ENCODE results near the gene PHLDA1. TPM values are rescaled to one million over a fixed set of nuclear protein-coding genes. Genes with fewer than 3 reads are reported as not detected.
A peak's percentile ranks its signal among the peaks of the same experiment; 100 is the strongest.

The PHLDA1 gene
- total RNA-seq, 1 experiment from 2014 or later, result 203 TPM

GRCh38 chr12:75977590-75977951, 54.0 kb downstream of the PHLDA1 start:
- Mint-ChIP-seq H3K4me3 (ENCODE audit: unreplicated experiment) (peak overlapping the region; percentile 19), H3K27ac (ENCODE audit: low read depth, unreplicated experiment) (peak overlapping the region; percentile 81)

DNA sequence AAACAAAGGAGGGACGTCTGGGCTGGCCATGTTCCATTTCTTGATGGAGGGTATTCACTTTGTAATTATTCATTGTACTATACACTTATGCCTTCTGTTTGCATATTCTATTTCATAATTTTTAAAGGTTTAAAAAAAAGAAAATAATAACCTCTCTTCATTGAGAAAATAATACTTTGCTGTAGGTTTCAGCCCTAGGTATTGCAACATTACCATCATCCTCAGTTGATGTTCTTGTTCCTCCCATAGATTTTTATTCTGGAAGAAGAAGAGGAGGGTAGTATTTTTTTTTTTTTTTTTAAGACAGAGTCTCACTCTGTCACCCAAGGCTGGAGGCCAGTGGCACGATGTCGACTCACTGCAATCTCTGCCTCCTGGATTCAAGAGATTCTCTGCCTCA, 54.7 kb downstream of the PHLDA1 start:
- H3K27ac Mint-ChIP-seq (ENCODE audit: low read depth, unreplicated experiment), result peak overlapping the region; percentile 81

More at GRCh38 chr12:75977590-75977951, 54.0 kb downstream of the PHLDA1 start:
- Mint-ChIP-seq H3K9me3 (ENCODE audit: unreplicated experiment) (no peaks in the 10 kb centered on the region), H3K4me1 (ENCODE audit: insufficient read depth, unreplicated experiment) (peaks cover 31% of the 10 kb centered on the region), H3K27me3 (ENCODE audit: insufficient read depth, unreplicated experiment) (no peaks in the 10 kb centered on the region), H3K36me3 (ENCODE audit: insufficient read depth, unreplicated experiment) (no peaks in the 10 kb centered on the region)
- TF ChIP-seq, protein P1, sequence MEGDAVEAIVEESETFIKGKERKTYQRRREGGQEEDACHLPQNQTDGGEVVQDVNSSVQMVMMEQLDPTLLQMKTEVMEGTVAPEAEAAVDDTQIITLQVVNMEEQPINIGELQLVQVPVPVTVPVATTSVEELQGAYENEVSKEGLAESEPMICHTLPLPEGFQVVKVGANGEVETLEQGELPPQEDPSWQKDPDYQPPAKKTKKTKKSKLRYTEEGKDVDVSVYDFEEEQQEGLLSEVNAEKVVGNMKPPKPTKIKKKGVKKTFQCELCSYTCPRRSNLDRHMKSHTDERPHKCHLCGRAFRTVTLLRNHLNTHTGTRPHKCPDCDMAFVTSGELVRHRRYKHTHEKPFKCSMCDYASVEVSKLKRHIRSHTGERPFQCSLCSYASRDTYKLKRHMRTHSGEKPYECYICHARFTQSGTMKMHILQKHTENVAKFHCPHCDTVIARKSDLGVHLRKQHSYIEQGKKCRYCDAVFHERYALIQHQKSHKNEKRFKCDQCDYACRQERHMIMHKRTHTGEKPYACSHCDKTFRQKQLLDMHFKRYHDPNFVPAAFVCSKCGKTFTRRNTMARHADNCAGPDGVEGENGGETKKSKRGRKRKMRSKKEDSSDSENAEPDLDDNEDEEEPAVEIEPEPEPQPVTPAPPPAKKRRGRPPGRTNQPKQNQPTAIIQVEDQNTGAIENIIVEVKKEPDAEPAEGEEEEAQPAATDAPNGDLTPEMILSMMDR (IDR thresholded peaks at IDR 0.05; ENCODE audit: unreplicated experiment), result no peak
- intact Hi-C loops (cut with micrococcal nuclease), result loop anchor here (5.0 kb wide), 1 partner anchor 355 kb away; no protein-coding TSS in a partner anchor
- no TSS peak for BruUV-seq (replicated peaks)
- ChIA-PET POLR2A (interaction anchor here (0.7 to 4.8 kb wide), 11 partner anchors 9 to 352 kb away, joined by 3 to 59 read pairs (median 4); partner anchors contain the start of gene PHLDA1), CTCF (interaction anchor here (0.7 to 0.8 kb wide), 2 partner anchors 213 to 450 kb away, joined by 3 to 4 read pairs; no protein-coding TSS in a partner anchor)
- no peak for DNase-seq (ENCODE audit: unreplicated experiment)

DNA sequence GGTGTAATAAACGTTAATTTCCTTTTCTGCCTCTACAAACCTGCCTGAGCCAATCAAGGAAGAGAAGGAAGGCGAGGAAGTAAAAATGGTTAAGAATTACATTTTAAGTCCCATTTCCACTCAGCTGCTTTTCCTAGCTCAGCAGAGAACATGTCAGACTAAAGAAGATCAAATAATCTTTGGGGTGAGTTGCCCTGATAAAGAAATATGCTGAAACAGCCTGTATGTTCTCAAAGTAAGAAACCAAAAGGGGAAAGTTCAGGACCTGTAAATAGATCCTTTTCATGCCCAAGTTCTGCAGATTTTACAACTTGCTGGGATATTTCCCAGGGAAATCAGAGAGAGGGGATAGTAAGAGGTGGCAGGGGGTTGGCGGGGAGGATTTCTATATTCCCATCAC, 55.5 kb downstream of the PHLDA1 start:
- DNase-seq (ENCODE audit: unreplicated experiment), result no peak
- BruUV-seq (replicated peaks), result no TSS peak
- TF ChIP-seq, protein P1 (IDR thresholded peaks at IDR 0.05; ENCODE audit: unreplicated experiment), result no peak
- POLR2A ChIA-PET, result interaction anchor here (0.7 kb wide), 1 partner anchor 69 kb away, joined by 3 read pairs; no protein-coding TSS in a partner anchor
- Mint-ChIP-seq H3K9me3 (ENCODE audit: unreplicated experiment) (no peaks in the 10 kb centered on the region), H3K4me3 (ENCODE audit: unreplicated experiment) (no peak overlapping the region), H3K36me3 (ENCODE audit: insufficient read depth, unreplicated experiment) (no peaks in the 10 kb centered on the region), H3K4me1 (ENCODE audit: insufficient read depth, unreplicated experiment) (peaks cover 31% of the 10 kb centered on the region), H3K27me3 (ENCODE audit: insufficient read depth, unreplicated experiment) (no peaks in the 10 kb centered on the region), H3K27ac (ENCODE audit: low read depth, unreplicated experiment) (no peak overlapping the region)
- CTCF ChIA-PET, result interaction anchor here (0.6 kb wide), 1 partner anchor 103 kb away, joined by 4 read pairs; no protein-coding TSS in a partner anchor
- intact Hi-C loops (cut with micrococcal nuclease), result loop anchor here (5.0 kb wide), 1 partner anchor 354 kb away; no protein-coding TSS in a partner anchor

More for the DNA sequence above, 54.7 kb downstream of the PHLDA1 start:
- BruUV-seq (replicated peaks), result no TSS peak
- Mint-ChIP-seq H3K9me3 (ENCODE audit: unreplicated experiment) (no peaks in the 10 kb centered on the region), H3K27me3 (ENCODE audit: insufficient read depth, unreplicated experiment) (no peaks in the 10 kb centered on the region), H3K36me3 (ENCODE audit: insufficient read depth, unreplicated experiment) (no peaks in the 10 kb centered on the region), H3K4me1 (ENCODE audit: insufficient read depth, unreplicated experiment) (peaks cover 31% of the 10 kb centered on the region), H3K4me3 (ENCODE audit: unreplicated experiment) (no peak overlapping the region)
- intact Hi-C loops (cut with micrococcal nuclease), result loop anchor here (5.0 kb wide), 1 partner anchor 355 kb away; no protein-coding TSS in a partner anchor
- POLR2A ChIA-PET, result interaction anchor here (1.1 to 4.8 kb wide), 6 partner anchors 8 to 352 kb away, joined by 3 to 59 read pairs (median 8); partner anchors contain the start of gene PHLDA1
- DNase-seq (ENCODE audit: unreplicated experiment), result no peak
- TF ChIP-seq, protein P1 (IDR thresholded peaks at IDR 0.05; ENCODE audit: unreplicated experiment), result no peak
- CTCF ChIA-PET, result no interaction called here

DNA sequence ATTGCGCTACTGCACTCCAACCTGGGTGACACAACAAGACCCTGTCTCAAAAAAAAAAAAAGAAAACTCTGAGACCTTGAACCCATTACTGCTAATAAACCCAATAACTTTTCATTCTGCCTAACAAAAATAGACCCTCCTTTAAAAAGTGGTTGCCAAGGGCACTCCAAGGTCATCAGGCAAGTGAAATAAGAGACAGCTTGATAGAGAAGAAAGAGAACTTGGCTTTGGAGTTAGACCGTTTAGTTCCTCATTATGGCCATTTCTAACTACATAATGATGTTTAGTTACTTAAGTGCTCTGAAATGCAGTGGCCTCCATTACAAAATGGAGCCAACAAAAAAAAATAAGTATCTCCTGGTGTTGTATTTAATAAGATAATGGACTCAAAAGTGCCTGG, 55.9 kb downstream of the PHLDA1 start:
- TF ChIP-seq, protein P1 (IDR thresholded peaks at IDR 0.05; ENCODE audit: unreplicated experiment), result no peak
- no peaks in the 10 kb centered on the region for H3K27me3 Mint-ChIP-seq (ENCODE audit: insufficient read depth, unreplicated experiment)
- no TSS peak for BruUV-seq (replicated peaks)
- ChIA-PET POLR2A (interaction anchor here (0.6 to 0.7 kb wide), 2 partner anchors 45 to 69 kb away, joined by 3 read pairs; no protein-coding TSS in a partner anchor), CTCF (interaction anchor here (0.6 kb wide), 1 partner anchor 102 kb away, joined by 4 read pairs; no protein-coding TSS in a partner anchor)
- H3K9me3 Mint-ChIP-seq (ENCODE audit: unreplicated experiment), result no peaks in the 10 kb centered on the region
- no peak overlapping the region for H3K4me3 Mint-ChIP-seq (ENCODE audit: unreplicated experiment)
- no peak for DNase-seq (ENCODE audit: unreplicated experiment)
- H3K36me3 Mint-ChIP-seq (ENCODE audit: insufficient read depth, unreplicated experiment), result no peaks in the 10 kb centered on the region
- no peak overlapping the region for H3K27ac Mint-ChIP-seq (ENCODE audit: low read depth, unreplicated experiment)
- peaks cover 31% of the 10 kb centered on the region for H3K4me1 Mint-ChIP-seq (ENCODE audit: insufficient read depth, unreplicated experiment)
- intact Hi-C loops (cut with micrococcal nuclease), result loop anchor here (5.0 kb wide), 1 partner anchor 353 kb away; no protein-coding TSS in a partner anchor

Other genes with a start within 250 kb of the PHLDA1 start
- gene NAP1L1, start 52.9 kb upstream of the PHLDA1 start, total RNA-seq (2022), result 327 and 493 TPM in 2 replicates